Esophagus muscularis mucosa (tissue), 4 donors: Measurements from ENCODE around the gene ESR2.

Experiments
- EP300 ChIP-seq: sonication (generic); formaldehyde crosslinking; IDR thresholded peaks from one replicate; pipeline ENCODE4 v1.6.1; 2017; ENCODE audit warnings: antibody characterized with exemption
- POLR2A ChIP-seq: fragments of 450-650 bp; IDR thresholded peaks from one replicate; pipeline ENCODE4 v1.6.1; 2017; ENCODE audit warnings: antibody characterized with exemption, moderate library complexity, mild to moderate bottlenecking, low read depth
- TF ChIP-seq, protein P1 (sequence below), 3 experiments: fragments of 200-600 bp in 2 of 3; fragments of 450-650 bp in 1 of 3; sonication (generic) in 2 of 3; IDR thresholded peaks; one replicate each; pipeline ENCODE4 v1.5.1; 2017 to 2019; ENCODE audit warnings: antibody characterized with exemption in 3 of 3, mild to moderate bottlenecking in 2 of 3, moderate library complexity in 1 of 3

GRCh38 chr14:64119500-64119899 is 174.7 kb downstream of the ESR2 start:
- TF ChIP-seq, protein P1, sequence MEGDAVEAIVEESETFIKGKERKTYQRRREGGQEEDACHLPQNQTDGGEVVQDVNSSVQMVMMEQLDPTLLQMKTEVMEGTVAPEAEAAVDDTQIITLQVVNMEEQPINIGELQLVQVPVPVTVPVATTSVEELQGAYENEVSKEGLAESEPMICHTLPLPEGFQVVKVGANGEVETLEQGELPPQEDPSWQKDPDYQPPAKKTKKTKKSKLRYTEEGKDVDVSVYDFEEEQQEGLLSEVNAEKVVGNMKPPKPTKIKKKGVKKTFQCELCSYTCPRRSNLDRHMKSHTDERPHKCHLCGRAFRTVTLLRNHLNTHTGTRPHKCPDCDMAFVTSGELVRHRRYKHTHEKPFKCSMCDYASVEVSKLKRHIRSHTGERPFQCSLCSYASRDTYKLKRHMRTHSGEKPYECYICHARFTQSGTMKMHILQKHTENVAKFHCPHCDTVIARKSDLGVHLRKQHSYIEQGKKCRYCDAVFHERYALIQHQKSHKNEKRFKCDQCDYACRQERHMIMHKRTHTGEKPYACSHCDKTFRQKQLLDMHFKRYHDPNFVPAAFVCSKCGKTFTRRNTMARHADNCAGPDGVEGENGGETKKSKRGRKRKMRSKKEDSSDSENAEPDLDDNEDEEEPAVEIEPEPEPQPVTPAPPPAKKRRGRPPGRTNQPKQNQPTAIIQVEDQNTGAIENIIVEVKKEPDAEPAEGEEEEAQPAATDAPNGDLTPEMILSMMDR (IDR thresholded peaks at IDR 0.05): no peak
- TF ChIP-seq POLR2A: no peak
- no peak for TF ChIP-seq EP300
